ENCODE measurements around the gene SLC25A30.

DNA sequence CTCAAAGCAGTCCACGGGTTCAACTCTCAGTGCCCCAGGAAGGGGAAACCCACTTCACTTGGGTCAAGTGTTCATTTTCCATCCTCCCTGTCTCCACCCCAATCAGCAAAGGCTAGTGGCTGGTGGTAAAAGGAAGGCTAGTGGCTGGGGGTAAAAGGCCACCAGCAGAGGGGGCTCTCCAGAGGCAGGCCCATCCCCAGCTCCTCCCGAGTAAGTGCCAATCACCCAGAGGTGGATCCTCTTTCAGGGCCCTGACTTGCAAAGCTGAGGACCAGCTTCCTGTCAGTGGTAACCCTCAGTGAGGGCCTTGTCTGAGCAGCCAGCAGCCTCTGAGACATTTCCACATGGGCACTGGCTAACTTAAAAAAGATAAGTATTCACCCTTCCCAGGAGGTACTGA is 55.2 kb downstream of the SLC25A30 start:
- peak; percentile 36 for TF ChIP-seq CTCF (IDR thresholded peaks at IDR 0.05)
- TF ChIP-seq EZH2 (IDR thresholded peaks at IDR 0.05): no peak
- TF ChIP-seq EZH2phosphoT487 (IDR thresholded peaks at IDR 0.05): no peak
